Muscle layer of duodenum (tissue), 2 donors: ENCODE data around the gene CENPC.
"Not testable (repeated sequence)": the region's sequence is repeated elsewhere in the genome, so short reads cannot be mapped to it uniquely, and the experiment has no call there.

Experiments
- H3K27ac ChIP-seq: one replicate; pipeline ENCODE4 v1.7.0; 2013; ENCODE audit warnings: mild to moderate bottlenecking, low read length
- H3K27me3 ChIP-seq: one replicate; pipeline ENCODE4 v1.7.0; 2013; ENCODE audit warnings: low read depth, mild to moderate bottlenecking, control low read depth, low read length
- H3K36me3 ChIP-seq, 2 donors: one replicate each; pipeline ENCODE4 v1.7.0; 2013; ENCODE audit warnings: low read length in 2 of 2, control low read depth in 1 of 2, mild to moderate bottlenecking in 1 of 2; ENCODE audit not compliant: insufficient read depth in 2 of 2, control insufficient read depth in 1 of 2
- H3K4me1 ChIP-seq, 2 donors: one replicate each; pipeline ENCODE4 v1.7.0; 2013; ENCODE audit warnings: low read length in 2 of 2, mild to moderate bottlenecking in 2 of 2, control low read depth in 1 of 2, moderate library complexity in 1 of 2; ENCODE audit not compliant: insufficient read depth in 2 of 2, control insufficient read depth in 1 of 2
- H3K4me3 ChIP-seq, 2 donors: one replicate each; pipeline ENCODE4 v1.7.0; 2013; ENCODE audit warnings: low read length in 2 of 2, low read depth in 1 of 2, mild to moderate bottlenecking in 1 of 2
- H3K9me3 ChIP-seq, 2 donors: one replicate each; pipeline ENCODE4 v1.7.0; 2013; ENCODE audit warnings: low read length in 2 of 2, control low read depth in 1 of 2, mild to moderate bottlenecking in 1 of 2; ENCODE audit not compliant: control insufficient read depth in 1 of 2
- donor health status: healthy.

CENPC gene

DNA sequence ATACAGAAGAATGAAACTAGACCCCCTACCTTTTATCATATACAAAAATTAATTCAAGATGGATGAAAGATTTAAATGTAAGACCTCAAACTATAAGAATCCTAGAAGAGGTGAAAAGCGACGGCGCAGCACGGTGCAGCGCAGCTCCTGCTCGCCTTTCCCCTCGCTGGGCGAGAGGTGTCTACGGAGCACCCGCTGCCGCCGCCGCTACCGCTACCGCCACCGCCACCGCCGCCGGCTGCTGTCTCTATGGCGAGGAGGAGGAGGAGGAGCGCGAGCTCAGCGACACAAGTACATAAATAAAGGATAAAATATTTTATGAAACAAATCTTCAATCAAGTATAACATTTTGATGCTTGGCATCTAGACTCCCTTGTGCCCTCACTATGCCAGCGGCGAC is 99.4 kb downstream of the CENPC start:
- not testable (repeated sequence) for H3K36me3 ChIP-seq, H3K27ac ChIP-seq, H3K4me1 ChIP-seq, H3K27me3 ChIP-seq, H3K9me3 ChIP-seq, H3K4me3 ChIP-seq

DNA sequence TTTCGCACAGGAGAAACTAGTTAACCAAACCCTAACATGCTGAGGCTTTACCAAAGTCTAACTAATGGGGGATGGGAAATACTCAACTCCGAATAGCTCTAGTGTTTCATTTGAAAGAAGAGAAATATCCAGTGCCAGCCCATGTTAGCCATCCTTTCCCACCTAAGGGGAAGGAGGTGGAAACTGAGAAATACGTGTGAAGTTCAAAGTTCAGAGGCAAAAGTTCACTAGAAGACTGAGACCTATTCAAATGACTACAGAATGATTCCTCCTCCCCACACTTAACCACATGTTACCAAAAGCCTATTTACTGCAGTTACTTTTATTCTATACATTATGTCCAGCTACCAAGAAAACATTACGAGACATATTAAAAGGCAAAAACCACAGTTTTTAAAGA is 106.3 kb downstream of the CENPC start:
- H3K4me1 ChIP-seq = no peaks in the 10 kb centered on the region
- H3K36me3 ChIP-seq = no peaks in the 10 kb centered on the region
- no peak overlapping the region for H3K4me3 ChIP-seq
- no peaks in the 10 kb centered on the region for H3K9me3 ChIP-seq
- no peaks in the 10 kb centered on the region for H3K27me3 ChIP-seq
- H3K27ac ChIP-seq = no peak overlapping the region

DNA sequence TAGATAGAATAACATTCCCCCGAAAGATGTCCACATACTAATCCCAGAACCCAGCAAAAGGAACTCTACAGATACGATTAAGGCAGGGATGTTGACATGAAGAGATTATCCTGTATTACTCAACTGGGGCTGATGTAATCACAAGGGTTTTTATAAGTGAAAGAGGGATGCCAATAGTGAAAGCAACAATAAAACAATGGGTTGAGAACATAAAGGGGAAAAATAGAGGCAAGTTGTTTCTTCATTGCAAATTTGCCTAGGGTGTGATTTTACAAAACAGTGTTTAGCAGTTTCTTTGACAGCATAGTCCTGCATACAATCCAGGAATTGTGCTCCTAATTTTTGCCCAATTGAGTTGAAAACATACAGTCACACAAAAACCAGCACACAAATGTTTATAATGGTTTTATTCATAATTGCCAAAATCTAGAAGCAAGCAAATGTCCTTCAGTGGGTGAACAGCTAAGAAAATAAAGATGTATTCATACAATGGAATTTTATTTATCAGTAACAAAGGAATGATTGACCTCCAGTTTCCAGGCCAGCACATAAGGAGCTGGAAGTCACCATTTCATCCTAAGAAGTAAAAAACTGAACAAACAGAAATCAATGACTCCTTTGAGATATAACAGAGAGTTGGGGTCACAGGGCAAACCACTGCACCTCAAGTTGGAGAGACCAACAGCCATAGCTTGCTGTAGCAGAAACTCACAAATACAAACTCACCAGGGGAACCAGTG is 107.2 kb downstream of the CENPC start:
- Histone ChIP-seq H3K36me3 (no peaks in the 10 kb centered on the region), H3K27me3 (no peaks in the 10 kb centered on the region), H3K27ac (no peak overlapping the region), H3K9me3 (no peaks in the 10 kb centered on the region), H3K4me3 (no peak overlapping the region), H3K4me1 (no peaks in the 10 kb centered on the region)

DNA sequence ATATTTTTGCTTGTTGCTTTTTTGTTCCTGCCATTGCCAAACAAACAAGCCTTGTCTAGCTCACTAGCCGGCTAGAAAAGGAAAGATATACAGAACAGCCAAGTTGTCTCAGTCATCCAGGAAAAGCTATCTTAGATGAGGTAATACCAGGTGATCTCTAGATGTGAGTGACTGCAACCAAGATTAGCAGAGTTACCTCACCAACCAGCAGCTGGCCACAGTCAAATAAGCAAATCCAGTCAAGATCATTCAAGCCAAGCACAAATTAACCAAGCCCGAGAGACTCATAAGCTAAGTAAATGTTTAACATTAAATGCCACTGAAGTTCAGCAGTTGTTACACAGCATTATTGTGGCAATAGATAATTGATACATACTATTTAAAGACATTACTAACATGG is 108.6 kb downstream of the CENPC start:
- H3K4me3 ChIP-seq = no peak overlapping the region
- no peaks in the 10 kb centered on the region for H3K9me3 ChIP-seq
- H3K36me3 ChIP-seq = peaks cover 2 to 3% of the 10 kb centered on the region in 2 donors
- no peaks in the 10 kb centered on the region for H3K4me1 ChIP-seq
- no peaks in the 10 kb centered on the region for H3K27me3 ChIP-seq
- no peak overlapping the region for H3K27ac ChIP-seq

DNA sequence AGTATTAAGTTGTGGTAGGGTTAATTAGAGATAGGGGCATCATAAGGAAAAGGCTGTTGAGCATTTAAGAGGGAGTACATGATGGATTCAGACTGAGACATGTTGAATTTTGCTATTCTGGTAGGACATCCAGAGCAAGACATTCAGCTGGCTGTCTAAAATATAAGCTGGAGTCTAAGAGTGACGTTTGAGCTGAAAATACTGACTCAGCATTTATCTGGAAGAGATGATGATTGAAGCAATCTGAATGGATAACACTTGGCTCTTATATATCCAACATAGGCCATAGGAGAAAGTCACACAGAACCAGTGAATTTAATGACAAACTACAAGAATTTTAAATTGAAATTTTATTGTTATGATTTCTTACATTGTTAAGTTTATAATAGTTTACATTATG is 114.3 kb downstream of the CENPC start:
- peaks cover 2 to 3% of the 10 kb centered on the region in 2 donors for H3K36me3 ChIP-seq
- no peak overlapping the region for H3K4me3 ChIP-seq
- H3K9me3 ChIP-seq = peaks cover 0 to 4% of the 10 kb centered on the region in 2 donors
- H3K4me1 ChIP-seq = no peaks in the 10 kb centered on the region
- H3K27ac ChIP-seq = no peak overlapping the region
- H3K27me3 ChIP-seq = no peaks in the 10 kb centered on the region

DNA sequence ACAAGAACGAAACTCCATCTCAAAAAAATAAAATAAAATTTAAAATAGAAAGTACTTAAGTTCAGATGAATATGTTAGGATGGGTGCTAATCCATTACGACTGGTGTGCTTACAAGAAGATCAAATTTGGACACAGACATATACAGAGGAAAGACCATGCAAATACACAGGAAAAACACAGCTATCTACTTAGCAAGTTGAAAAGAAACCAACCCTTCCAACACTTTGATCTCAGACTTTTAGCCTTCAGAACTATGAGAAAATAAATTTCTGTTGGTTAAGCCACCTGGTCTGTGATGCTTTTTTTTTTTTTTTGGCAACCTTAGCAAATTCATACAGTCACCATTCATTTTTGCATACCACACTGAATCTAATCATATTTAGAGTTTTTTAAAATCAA is 116.5 kb downstream of the CENPC start:
- H3K9me3 ChIP-seq = peaks cover 0 to 4% of the 10 kb centered on the region in 2 donors

More for the DNA sequence above, 116.5 kb downstream of the CENPC start:
- Histone ChIP-seq H3K27ac (no peak overlapping the region), H3K36me3 (peaks cover 2 to 3% of the 10 kb centered on the region in 2 donors), H3K27me3 (no peaks in the 10 kb centered on the region), H3K4me3 (no peak overlapping the region), H3K4me1 (no peaks in the 10 kb centered on the region)
